ENCODE data around the gene ABHD2.

The ABHD2 gene

DNA sequence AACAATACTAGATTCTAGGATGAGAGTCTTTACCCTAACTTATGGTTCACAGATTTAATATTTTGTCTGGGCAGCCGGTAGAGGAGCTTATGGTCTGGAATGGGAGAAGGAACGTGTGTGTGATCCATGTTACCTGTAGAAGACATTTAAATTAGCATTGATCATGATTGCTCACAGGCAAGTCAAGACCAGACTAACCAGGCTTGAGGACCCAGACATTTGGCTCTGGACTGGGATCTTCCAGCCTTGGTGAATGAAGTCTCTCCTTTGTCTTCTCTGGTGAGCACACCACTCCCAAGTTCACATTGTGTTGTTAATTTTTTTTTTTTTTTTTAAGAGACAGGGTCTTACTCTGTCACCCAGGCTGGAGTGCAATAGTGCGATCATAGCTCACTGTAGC is 11.7 kb downstream of the ABHD2 start:
- TF ChIP-seq, protein P1, sequence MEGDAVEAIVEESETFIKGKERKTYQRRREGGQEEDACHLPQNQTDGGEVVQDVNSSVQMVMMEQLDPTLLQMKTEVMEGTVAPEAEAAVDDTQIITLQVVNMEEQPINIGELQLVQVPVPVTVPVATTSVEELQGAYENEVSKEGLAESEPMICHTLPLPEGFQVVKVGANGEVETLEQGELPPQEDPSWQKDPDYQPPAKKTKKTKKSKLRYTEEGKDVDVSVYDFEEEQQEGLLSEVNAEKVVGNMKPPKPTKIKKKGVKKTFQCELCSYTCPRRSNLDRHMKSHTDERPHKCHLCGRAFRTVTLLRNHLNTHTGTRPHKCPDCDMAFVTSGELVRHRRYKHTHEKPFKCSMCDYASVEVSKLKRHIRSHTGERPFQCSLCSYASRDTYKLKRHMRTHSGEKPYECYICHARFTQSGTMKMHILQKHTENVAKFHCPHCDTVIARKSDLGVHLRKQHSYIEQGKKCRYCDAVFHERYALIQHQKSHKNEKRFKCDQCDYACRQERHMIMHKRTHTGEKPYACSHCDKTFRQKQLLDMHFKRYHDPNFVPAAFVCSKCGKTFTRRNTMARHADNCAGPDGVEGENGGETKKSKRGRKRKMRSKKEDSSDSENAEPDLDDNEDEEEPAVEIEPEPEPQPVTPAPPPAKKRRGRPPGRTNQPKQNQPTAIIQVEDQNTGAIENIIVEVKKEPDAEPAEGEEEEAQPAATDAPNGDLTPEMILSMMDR (IDR thresholded peaks at IDR 0.05; ENCODE audit: insufficient read depth, missing control alignments): no peak
- no peak for FAIRE-seq

DNA sequence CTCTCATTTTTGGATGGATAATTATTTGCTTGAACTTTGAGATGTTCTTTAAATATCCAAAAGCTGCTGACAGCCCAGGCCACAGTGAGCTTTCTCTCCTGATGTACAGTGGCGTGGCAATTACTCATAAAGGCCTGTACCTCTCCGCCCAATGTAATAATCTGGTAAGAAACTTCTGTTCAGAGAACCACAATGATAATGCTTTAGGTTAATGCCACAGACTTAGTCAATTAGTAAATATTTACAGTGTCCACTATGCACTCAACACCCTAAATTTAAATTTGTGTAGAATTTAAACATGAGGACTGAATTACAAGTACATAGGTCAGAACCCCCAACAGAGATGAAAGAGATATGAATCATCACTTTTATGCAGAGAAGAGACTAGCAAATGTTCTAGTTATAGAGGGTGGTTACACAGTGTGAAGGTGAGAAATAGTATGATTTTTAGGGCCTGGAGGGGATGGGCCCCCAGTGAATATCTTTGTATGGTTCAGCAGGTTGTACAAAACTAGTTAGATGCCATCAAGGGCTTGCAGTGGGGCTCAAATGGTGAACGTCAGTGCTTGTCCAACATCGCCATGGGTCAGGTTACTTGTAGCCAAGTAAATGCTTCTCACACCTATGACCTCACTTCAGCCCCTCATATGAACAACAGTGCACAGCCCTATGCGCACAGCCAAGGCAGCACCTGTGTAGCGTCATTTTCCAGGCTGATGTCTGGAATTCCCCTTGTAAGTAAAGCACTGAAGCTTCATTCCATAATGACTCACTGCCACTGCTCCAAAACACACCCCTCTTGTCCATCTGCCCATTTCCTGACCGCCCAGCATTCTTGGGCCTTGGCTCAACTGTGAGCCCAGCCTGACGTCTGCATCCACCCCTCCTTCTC is 13.3 kb downstream of the ABHD2 start:
- no peak for DNase-seq (ENCODE audit: insufficient read length, low spot score)
- FAIRE-seq: no peak
- TF ChIP-seq, protein P1 (IDR thresholded peaks at IDR 0.05; ENCODE audit: insufficient read depth, missing control alignments): no peak

More for the DNA sequence above, 11.7 kb downstream of the ABHD2 start:
- no peak for DNase-seq (ENCODE audit: insufficient read length, low spot score)

DNA sequence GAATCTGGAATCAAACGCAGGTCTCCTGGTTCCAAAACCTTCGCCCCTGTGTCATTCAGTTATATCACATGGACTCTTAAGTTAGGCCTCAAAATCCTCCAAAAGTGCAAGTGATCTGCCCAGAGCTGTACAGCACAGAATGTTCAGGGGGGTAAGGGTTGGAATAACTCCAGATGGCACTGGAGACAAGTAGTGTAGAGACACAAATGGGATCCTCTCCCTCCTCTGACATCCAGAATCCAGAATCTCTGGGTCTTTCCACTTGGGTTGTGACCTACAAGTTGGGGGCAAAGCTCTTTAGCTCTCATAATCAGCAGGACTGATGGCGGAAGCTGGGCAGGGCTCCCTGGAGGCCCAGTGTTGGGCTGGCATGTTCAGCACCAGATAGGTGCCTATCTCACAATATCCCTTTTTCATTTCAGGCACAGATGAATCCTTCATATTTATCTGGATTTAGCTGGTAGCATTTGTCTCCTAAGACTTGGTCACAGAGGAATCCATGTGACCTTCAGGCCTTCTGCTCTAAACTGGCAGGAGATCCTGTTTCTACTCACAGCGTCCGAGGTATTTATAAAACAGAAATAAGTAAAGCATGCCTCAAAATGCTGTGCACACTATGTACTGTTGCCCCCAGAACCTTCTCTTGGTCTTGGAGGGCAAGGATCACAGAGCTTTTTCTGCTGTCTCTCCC is 15.4 kb downstream of the ABHD2 start:
- no peak for DNase-seq (ENCODE audit: insufficient read length, low spot score)
- FAIRE-seq: no peak
- TF ChIP-seq, protein P1 (IDR thresholded peaks at IDR 0.05; ENCODE audit: insufficient read depth, missing control alignments): no peak

DNA sequence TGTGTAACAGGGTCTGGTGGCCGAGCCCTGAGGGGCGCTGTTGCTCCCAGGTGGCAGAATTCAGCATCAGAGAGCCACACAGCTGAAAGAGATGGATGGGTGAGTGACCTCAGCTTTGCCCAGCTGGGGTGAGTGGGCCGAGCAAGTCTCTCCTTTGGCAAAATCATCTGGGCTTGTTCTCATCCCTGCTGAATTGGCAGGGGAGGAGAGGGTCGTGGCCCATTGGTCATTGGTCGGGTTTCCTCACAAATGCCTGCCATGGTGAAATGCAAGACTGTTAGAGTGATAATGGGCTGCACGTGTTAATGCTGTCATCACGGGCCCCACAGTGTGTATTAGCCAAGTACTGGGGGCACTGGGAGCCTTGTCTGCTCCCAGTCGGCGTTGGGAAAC is 15.9 kb downstream of the ABHD2 start:
- TF ChIP-seq, protein P1 (IDR thresholded peaks at IDR 0.05; ENCODE audit: insufficient read depth, missing control alignments): no peak
- DNase-seq (ENCODE audit: insufficient read length, low spot score): no peak
- no peak for FAIRE-seq

DNA sequence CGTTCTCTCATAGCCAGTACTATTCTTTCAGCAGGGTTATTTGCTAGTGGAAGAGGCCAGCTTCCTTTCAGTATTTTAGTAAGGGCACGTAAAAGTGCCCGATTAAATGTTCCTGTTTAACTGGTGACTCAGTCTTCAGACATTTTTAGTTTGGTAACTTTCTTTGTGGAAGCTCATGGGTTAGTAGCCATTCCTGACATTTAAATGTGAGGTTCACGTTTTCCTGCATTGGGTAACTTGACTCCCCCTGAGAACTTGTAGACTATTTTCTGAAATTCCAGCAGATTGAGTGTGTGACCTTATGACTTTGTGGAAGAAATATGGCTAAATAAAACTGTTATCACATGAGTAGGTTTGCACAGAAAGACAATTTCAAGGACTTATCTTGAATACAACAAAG is 16.9 kb downstream of the ABHD2 start:
- TF ChIP-seq, protein P1 (IDR thresholded peaks at IDR 0.05; ENCODE audit: insufficient read depth, missing control alignments): no peak
- DNase-seq (ENCODE audit: insufficient read length, low spot score) (no peak), FAIRE-seq (no peak)

DNA sequence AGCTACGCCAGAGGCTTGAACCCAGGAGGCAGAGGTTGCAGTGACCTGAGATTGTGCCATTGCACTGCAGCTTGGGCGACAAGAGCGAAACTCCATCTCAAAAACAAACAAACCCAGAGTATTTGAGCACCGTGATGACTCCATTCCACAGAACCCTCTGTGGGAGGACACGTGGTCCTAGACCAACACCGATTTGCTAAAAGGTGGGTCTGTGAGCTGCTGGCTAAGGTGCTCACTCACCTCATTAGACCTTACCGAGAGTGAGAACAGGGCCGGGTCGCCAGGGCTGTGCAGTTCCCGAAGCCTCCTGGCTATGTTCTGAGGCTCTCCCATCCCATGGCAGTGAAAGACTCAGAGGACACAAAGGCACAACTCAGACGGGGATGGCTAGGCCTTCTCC is 17.9 kb downstream of the ABHD2 start:
- TF ChIP-seq, protein P1 (IDR thresholded peaks at IDR 0.05; ENCODE audit: insufficient read depth, missing control alignments): no peak
- FAIRE-seq (no peak), DNase-seq (ENCODE audit: insufficient read length, low spot score) (no peak)

DNA sequence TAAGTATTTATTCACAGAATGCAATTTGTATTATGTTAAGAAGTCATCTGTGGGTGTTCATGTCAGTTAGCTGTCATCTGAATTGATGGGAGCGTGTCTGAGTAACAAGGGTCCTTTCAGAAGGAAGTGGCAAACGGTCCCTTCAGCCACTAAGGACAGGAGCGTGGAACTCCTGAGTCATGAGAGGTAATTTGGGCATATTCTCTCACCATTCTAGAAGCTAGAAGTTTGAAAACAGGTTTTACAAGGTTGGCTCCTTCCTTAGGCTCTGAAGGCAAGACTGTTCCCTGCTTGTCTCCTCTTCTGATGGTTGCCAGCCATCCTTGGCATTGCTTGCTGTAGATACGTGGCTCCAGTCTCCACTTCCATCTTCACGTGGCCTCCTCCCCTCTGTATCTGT is 19.7 kb downstream of the ABHD2 start:
- DNase-seq (ENCODE audit: insufficient read length, low spot score): no peak

More for the DNA sequence above, 19.7 kb downstream of the ABHD2 start:
- TF ChIP-seq, protein P1 (IDR thresholded peaks at IDR 0.05; ENCODE audit: insufficient read depth, missing control alignments): no peak
- FAIRE-seq: no peak
